GM12874 (cell line): Measurements from ENCODE around the gene COL26A1.

ENCODE experiments used
- CTCF ChIP-seq: IDR thresholded peaks from 2 replicates; pipeline ENCODE4 v1.5.1; 2011; ENCODE audit warnings: low read depth, mild to moderate bottlenecking, control low read depth, low read length, moderate library complexity; ENCODE audit not compliant: insufficient read depth

The COL26A1 gene

GRCh38 chr7:101554584-101555268 is 192.1 kb downstream of the COL26A1 start:
- no peak for TF ChIP-seq CTCF

- TF ChIP-seq CTCF, result no peak
These were observed 192.7 kb downstream of the COL26A1 start for GRCh38 chr7:101555269-101555920.

- no peak for TF ChIP-seq CTCF
These were observed 193.2 kb downstream of the COL26A1 start for GRCh38 chr7:101555921-101556275.

- TF ChIP-seq CTCF, result no peak
These were observed 193.8 kb downstream of the COL26A1 start for GRCh38 chr7:101556453-101556968.

- no peak for TF ChIP-seq CTCF
These were observed 194.7 kb downstream of the COL26A1 start for GRCh38 chr7:101557421-101557820.

GRCh38 chr7:101557978-101558741 is 195.5 kb downstream of the COL26A1 start:
- TF ChIP-seq CTCF, result no peak

GRCh38 chr7:101558742-101559325 is 196.2 kb downstream of the COL26A1 start:
- no peak for TF ChIP-seq CTCF
